Adrenal gland (tissue), 12 donors: ENCODE measurements around the gene ESRP2. TPM values are rescaled to one million over a fixed set of nuclear protein-coding genes. Genes with fewer than 3 reads are reported as not detected.

Experiments used
- DNase-seq, 7 donors: peaks; one replicate each; pipeline ENCODE4 v3.0.0-alpha.2; 2019 to 2020
- H3K27ac ChIP-seq, 5 donors: fragments of 200-600 bp; sonication (generic) in 4 of 5; 1 replicate in 3 of 5; 2 replicates in 2 of 5; pipeline versions ENCODE4 v1.5.1 to v1.8.0; 2016 to 2020; ENCODE audit warnings: mild to moderate bottlenecking in 1 of 5
- H3K27me3 ChIP-seq: fragments of 200-600 bp; 2 replicates; pipeline ENCODE4 v1.8.0; 2021
- H3K36me3 ChIP-seq, 2 donors: fragments of 200-600 bp; replicated peaks in 1 of 2; 1 replicate in 1 of 2; 2 replicates in 1 of 2; pipeline versions ENCODE4 v1.5.1 to v1.8.0; 2018 to 2022
- H3K4me1 ChIP-seq, 2 donors: fragments of 200-600 bp; replicated peaks in 1 of 2; 1 replicate in 1 of 2; 2 replicates in 1 of 2; pipeline versions ENCODE4 v1.5.1 to v1.8.0; 2018 to 2021
- H3K4me3 ChIP-seq, 4 donors: fragments of 200-600 bp; sonication (generic) in 3 of 4; one replicate each; pipeline ENCODE4 v1.5.1; 2016 to 2018
- H3K9me3 ChIP-seq, 3 donors: fragments of 200-600 bp; sonication (generic) in 1 of 3; replicated peaks in 1 of 3; 1 replicate in 2 of 3; 2 replicates in 1 of 3; pipeline versions ENCODE4 v1.5.1 to v1.8.0; 2016 to 2021
- CTCF ChIP-seq, 6 experiments: fragments of 450-650 bp in 4 of 6; fragments of 200-600 bp in 2 of 6; sonication (generic) in 1 of 6; IDR thresholded peaks; 1 replicate in 5 of 6; 2 replicates in 1 of 6; pipeline versions ENCODE4 v1.5.1 to v1.8.0; 2016 to 2021; ENCODE audit warnings: antibody characterized with exemption in 6 of 6, mild to moderate bottlenecking in 2 of 6, moderate library complexity in 1 of 6
- POLR2A ChIP-seq, 2 donors: fragments of 450-650 bp; IDR thresholded peaks; one replicate each; pipeline ENCODE4 v1.6.1; 2017; ENCODE audit warnings: antibody characterized with exemption in 2 of 2, mild to moderate bottlenecking in 2 of 2, moderate library complexity in 1 of 2
- WGBS, 4 donors: extraction: QIAGEN DNeasy Blood & Tissue Kit in 2 of 4; methylation state at CpG; one replicate each; pipeline versions ENCODE4 v1.1.5 to v1.1.7; 2013 to 2017; 5-methylcytosine and 5-hydroxymethylcytosine counted together
- intact Hi-C, 2 donors: fragments of 100-400 bp; cut with DNase I; formaldehyde crosslinking; loops; one replicate each; pipeline versions ENCODE4 v1.14.1 to v1.15.0; 2022 to 2023
- polyA plus RNA-seq, 3 donors: library from polyadenylated mRNA; stranded (reverse); fragments of 200-250 nt in 2 of 3; fragments of 350-450 nt in 1 of 3; fragmentation: Illumina TruSeq in 1 of 3; extraction: RNeasy Lipid Tissue Mini Kit (QIAGEN cat#74804) in 1 of 3; gene quantifications; one replicate each; pipeline ENCODE4 v1.2.3, GENCODE V29; 2013 to 2014
- total RNA-seq, 9 donors: library from RNA; depleted of rRNA in 4 of 9; stranded (reverse); fragments of >200 nt in 4 of 9; fragments of 120-200 nt in 1 of 9; fragmentation: NEBNext Ultra II Directional in 1 of 9; extraction: Animal tissue kit (Norgen Biotek cat#: 25700) in 1 of 9; gene quantifications; one replicate each; pipeline versions ENCODE4 v1.1.0 to v1.2.4, GENCODE V29; 2013 to 2023
- donor health status: healthy with polysubstance abuse.
- donor health status: Bipolar disorder and iron deficiency.
- donor health status: DM: yes; HTN: yes; CAD: no.
- donor health status: DM: no; HTN: no; CAD: no.
- donor health status: DM: no; HTN: no; CAD: no.
- donor health status: DM: yes; HTN: yes; CAD: no.

ESRP2 gene
- total and polyA plus RNA-seq, 12 donors = 0.13 to 2.2 (median 0.43) TPM

DNA sequence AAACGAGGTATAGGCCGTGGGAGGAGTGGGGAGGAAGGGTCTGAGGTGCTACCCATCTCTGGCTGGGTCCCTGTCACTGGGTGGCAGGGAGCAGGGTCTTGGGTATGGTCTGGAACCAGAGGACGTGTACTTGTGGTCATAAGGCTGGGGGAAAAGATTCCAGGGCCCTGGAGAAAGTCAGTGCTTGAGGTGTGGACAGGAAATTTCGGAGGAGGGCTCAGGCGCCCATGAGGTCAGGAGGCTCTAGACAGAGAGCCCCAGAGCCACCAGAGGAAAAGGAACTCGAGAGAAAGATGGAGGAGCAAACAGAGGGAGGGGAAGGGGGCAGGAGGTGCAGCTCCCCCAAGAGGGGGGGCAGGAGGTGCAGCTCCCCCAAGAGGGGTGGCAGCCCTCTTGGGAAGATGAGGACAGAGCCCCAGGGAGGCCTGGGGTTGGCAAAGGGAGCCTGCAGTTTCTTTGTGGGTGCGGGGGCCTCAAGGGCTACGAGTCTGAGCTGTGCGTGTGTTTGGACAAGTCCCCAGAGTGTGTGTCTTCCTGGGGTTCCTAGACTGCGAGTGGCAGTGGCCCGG is 27.7 kb upstream of the ESRP2 start:
- no peak for DNase-seq
- H3K27me3 ChIP-seq = no peaks in the 10 kb centered on the region
- no peaks in the 10 kb centered on the region for H3K9me3 ChIP-seq
- 37 to 55% (median 38%) methylated on average over 8 to 11 of the region's 11 CpGs for WGBS, 4 donors
- H3K36me3 ChIP-seq = peaks cover 0 to 20% of the 10 kb centered on the region in 2 donors
- TF ChIP-seq POLR2A (IDR thresholded peaks at IDR 0.05) = no peak
- TF ChIP-seq CTCF (IDR thresholded peaks at IDR 0.05) = no peak
- H3K27ac ChIP-seq = peak overlapping the region; percentile 93 to 100 (median 98)
- intact Hi-C loops = loop anchor here (2.0 to 5.0 kb wide), 3 partner anchors 49 to 65 kb away; partner anchors contain the start of genes PRMT7 (in 1 of the 2) and SLC7A6OS (in 1 of the 2)
- peaks cover 11 to 32% of the 10 kb centered on the region in 2 donors for H3K4me1 ChIP-seq
- H3K4me3 ChIP-seq = peak overlapping the region in 2 of 4 donors; percentile 88

GRCh38 chr16:68259007-68259825 is 23.3 kb upstream of the ESRP2 start:
- TF ChIP-seq CTCF (IDR thresholded peaks at IDR 0.05) (no peak), POLR2A (IDR thresholded peaks at IDR 0.05) (no peak)
- DNase-seq = peak in 5 of 7 donors; percentile 43 to 75 (median 71)
- Histone ChIP-seq H3K9me3 (no peaks in the 10 kb centered on the region), H3K27me3 (no peaks in the 10 kb centered on the region), H3K4me3 (no peak overlapping the region), H3K4me1 (peaks cover 8 to 28% of the 10 kb centered on the region in 2 donors), H3K27ac (peak overlapping the region in 3 of 5 donors; percentile 65 to 92 (median 92)), H3K36me3 (peaks cover 0 to 40% of the 10 kb centered on the region in 2 donors)
- intact Hi-C loops = no loop called here
- WGBS, 4 donors = 75 to 91% (median 79%) methylated on average over 13 to 27 of the region's 27 CpGs

DNA sequence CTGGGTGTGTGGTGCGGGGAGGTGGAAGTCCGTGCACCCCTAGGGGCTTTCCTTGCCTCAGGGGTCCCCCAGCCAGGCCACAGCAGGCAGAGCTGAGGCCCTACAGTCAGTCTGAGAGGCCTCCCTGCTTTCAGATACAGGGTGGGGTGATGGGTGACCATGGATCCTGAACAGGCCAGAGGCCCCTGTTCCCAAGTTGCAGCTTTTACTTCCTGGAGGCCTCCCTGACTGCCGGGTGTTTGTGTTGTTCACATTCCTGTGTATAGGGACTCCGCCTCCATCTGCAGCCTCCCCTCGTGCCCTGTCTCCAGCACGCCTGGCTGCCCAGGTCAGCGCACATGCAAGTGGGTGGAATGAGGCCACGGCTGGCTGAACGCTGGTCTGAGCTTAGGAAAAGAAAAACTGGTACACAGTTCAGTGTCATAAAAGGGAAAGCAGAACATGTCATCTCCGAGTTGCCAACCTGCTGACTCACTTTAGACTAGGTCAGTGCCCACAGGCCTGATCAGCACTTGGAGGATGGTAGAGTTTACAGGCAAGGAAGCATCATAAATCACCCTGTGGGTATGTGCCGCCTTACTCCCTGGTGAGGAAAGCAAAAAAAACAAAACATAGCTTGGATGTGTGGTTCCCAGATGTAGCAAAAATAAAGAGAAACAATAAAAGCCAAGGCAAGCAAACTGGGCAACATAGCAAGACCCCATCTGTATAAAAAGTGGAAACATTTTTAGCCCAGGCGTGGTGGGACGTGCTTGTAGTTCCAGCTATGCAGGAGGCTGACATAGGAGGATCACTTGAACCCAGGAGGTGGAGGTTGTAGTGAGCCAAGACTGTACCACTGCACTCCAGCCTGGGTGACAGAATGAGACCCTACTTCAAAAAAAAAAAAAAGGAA is 22.2 kb upstream of the ESRP2 start:
- TF ChIP-seq POLR2A (IDR thresholded peaks at IDR 0.05) (peak in 1 of 2 donors; percentile 72), CTCF (IDR thresholded peaks at IDR 0.05) (no peak)
- Histone ChIP-seq H3K27me3 (no peaks in the 10 kb centered on the region), H3K36me3 (peaks cover 0 to 49% of the 10 kb centered on the region in 2 donors), H3K27ac (peak overlapping the region; percentile 74 to 94 (median 92)), H3K4me1 (peaks cover 8 to 27% of the 10 kb centered on the region in 2 donors), H3K9me3 (no peaks in the 10 kb centered on the region), H3K4me3 (no peak overlapping the region)
- DNase-seq = peak; percentile 77 to 94 (median 89)
- intact Hi-C loops = no loop called here
- 38 to 48% (median 44%) methylated on average over 11 to 13 of the region's 13 CpGs for WGBS, 4 donors
